ENCODE results near the gene TLX2. TPM values are rescaled to one million over a fixed set of nuclear protein-coding genes. Genes with fewer than 3 reads are reported as not detected.
A peak's percentile ranks its signal among the peaks of the same experiment; 100 is the strongest.

The TLX2 gene
- total and polyA plus RNA-seq, 7 donors, result not detected

DNA sequence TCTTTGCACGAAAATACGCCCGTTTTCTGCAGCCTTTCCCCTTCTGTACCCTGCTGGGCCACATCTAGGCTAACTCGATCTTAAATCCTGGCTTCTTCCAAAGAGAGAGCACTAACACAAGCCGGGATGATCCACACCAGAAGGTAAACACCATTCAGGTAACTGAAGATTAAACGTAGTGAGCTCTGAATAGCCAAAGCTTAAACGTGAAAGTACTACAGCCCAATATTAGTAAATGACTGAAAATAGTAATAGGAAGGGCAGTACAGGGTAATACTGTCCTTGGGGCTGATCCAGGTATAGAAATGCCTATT lies 41.3 kb upstream of the TLX2 start:
- no peak for DNase-seq
- peak; percentile 6 to 16 (median 14) for ATAC-seq
- H3K4me3 ChIP-seq, result peak overlapping the region; percentile 99
- peaks cover 2 to 36% of the 10 kb centered on the region in 2 donors for H3K36me3 ChIP-seq (ENCODE audit: insufficient read depth in 1 of 2, low read depth in 1 of 2)
- peaks cover 18% of the 10 kb centered on the region for H3K4me1 ChIP-seq
- H3K27me3 ChIP-seq (ENCODE audit: insufficient read depth in 3 of 3, low read length in 2 of 3), result no peaks in the 10 kb centered on the region
- intact Hi-C loops (cut with DNase I), result no loop called here
- TF ChIP-seq, protein P1, sequence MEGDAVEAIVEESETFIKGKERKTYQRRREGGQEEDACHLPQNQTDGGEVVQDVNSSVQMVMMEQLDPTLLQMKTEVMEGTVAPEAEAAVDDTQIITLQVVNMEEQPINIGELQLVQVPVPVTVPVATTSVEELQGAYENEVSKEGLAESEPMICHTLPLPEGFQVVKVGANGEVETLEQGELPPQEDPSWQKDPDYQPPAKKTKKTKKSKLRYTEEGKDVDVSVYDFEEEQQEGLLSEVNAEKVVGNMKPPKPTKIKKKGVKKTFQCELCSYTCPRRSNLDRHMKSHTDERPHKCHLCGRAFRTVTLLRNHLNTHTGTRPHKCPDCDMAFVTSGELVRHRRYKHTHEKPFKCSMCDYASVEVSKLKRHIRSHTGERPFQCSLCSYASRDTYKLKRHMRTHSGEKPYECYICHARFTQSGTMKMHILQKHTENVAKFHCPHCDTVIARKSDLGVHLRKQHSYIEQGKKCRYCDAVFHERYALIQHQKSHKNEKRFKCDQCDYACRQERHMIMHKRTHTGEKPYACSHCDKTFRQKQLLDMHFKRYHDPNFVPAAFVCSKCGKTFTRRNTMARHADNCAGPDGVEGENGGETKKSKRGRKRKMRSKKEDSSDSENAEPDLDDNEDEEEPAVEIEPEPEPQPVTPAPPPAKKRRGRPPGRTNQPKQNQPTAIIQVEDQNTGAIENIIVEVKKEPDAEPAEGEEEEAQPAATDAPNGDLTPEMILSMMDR (IDR thresholded peaks at IDR 0.05), result no peak
- H3K9me3 ChIP-seq, result no peaks in the 10 kb centered on the region
- H3K27ac ChIP-seq, result peak overlapping the region; percentile 94
- WGBS, 3 donors, result 5 to 11% (median 10%) methylated on average over 7 of the region's 7 CpGs

DNA sequence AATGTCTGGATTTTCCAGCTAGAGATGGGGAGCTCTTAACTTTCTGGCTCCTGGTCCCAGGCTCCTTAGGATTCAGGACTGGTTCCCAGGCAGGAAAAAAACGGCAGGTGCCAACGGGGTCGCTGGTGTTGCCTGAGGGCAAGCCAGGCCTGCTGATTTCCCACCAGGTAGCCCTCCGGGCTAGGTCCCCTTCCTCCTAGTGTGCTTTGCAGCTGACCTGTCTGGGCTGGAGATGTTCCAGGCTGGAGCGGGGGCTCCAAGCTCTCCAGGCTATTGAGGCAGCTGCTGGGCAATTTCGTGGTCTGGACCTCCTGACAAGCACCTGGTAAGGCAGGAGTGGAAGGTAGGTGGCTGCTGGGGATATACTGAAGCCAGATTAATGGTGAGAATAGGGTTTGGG lies 39.8 kb upstream of the TLX2 start:
- intact Hi-C loops (cut with DNase I), result no loop called here
- DNase-seq, result no peak
- H3K4me3 ChIP-seq, result no peak overlapping the region

DNA sequence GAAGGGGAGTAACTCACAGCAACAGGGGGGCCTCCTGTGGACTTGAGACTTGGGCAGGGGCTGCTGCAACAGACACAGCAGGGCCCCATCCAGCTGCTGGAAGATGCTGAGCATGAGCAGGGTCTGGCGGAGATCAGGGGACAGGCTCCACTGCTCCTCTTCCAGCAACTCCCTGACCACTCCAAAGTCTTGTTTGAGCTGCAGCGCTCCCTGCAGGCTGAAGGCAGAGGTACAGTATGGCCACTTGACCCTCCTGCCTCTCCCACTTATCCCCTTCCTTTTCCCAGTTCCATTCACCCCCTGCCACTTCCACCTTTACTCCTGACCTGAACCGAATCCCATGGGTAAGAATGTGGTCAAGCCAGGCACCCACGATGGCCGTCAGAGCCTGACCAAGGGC lies 39.4 kb upstream of the TLX2 start:
- DNase-seq (no peak), ATAC-seq (no peak)
- TF ChIP-seq, protein P1 (IDR thresholded peaks at IDR 0.05), result no peak
- Histone ChIP-seq H3K27ac (no peak overlapping the region), H3K4me3 (no peak overlapping the region), H3K36me3 (ENCODE audit: insufficient read depth in 1 of 2, low read depth in 1 of 2) (peaks cover 2 to 53% of the 10 kb centered on the region in 2 donors), H3K9me3 (no peaks in the 10 kb centered on the region), H3K4me1 (peaks cover 18% of the 10 kb centered on the region), H3K27me3 (ENCODE audit: insufficient read depth in 3 of 3, low read length in 2 of 3) (no peaks in the 10 kb centered on the region)
- intact Hi-C loops (cut with DNase I), result no loop called here
- WGBS, 3 donors, result 84 to 87% (median 85%) methylated on average over 5 of the region's 5 CpGs

More for the DNA sequence above, 39.8 kb upstream of the TLX2 start:
- WGBS, 3 donors, result 84 to 94% (median 91%) methylated on average over 6 of the region's 6 CpGs
- Histone ChIP-seq H3K9me3 (no peaks in the 10 kb centered on the region), H3K27ac (no peak overlapping the region), H3K4me1 (peaks cover 18% of the 10 kb centered on the region), H3K36me3 (ENCODE audit: insufficient read depth in 1 of 2, low read depth in 1 of 2) (peaks cover 2 to 49% of the 10 kb centered on the region in 2 donors), H3K27me3 (ENCODE audit: insufficient read depth in 3 of 3, low read length in 2 of 3) (no peaks in the 10 kb centered on the region)
- no peak for ATAC-seq
- TF ChIP-seq, protein P1 (IDR thresholded peaks at IDR 0.05), result no peak

DNA sequence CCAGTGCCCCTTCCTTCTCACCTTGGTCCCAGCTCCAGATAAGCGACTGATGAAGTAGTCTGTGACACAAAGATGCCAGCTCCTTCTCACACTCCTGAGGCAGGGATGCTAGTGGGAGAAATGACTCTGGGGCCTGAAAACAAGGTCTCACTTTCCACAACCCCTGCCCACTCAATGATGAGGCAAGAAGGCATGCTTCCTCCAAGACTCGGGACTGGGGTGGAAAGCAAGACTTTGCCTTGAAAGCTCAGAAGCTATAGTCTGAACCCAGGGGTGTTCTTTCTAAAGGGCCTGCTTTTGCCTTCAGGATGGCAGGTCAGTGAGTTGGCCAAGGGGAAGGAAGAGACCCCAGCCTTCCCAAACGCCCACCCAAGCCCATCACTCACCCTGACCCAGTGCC lies 32.8 kb upstream of the TLX2 start:
- Histone ChIP-seq H3K4me3 (peak overlapping the region; percentile 98), H3K36me3 (ENCODE audit: insufficient read depth in 1 of 2, low read depth in 1 of 2) (peaks cover 2 to 50% of the 10 kb centered on the region in 2 donors), H3K4me1 (peaks cover 22% of the 10 kb centered on the region), H3K9me3 (no peaks in the 10 kb centered on the region), H3K27me3 (ENCODE audit: insufficient read depth in 3 of 3, low read length in 2 of 3) (no peaks in the 10 kb centered on the region), H3K27ac (peak overlapping the region; percentile 91)
- WGBS, 3 donors, result 53 to 69% (median 54%) methylated on average over 3 of the region's 3 CpGs
- intact Hi-C loops (cut with DNase I), result loop anchor here in 1 of 2 donors (5.0 kb wide), 1 partner anchor 106 kb away; no protein-coding TSS in a partner anchor
- ATAC-seq (no peak), DNase-seq (no peak)
- TF ChIP-seq, protein P1 (IDR thresholded peaks at IDR 0.05), result no peak

Measured in psoas muscle (tissue), 8 donors.